ENCODE measurements around the gene AQP6.

Gene AQP6

GRCh38 chr12:49954863-49955830, 17.6 kb upstream of the AQP6 start:
- DNase-seq (ENCODE audit: extremely low spot score, insufficient read length, low read depth): no peak
- FAIRE-seq: no peak

- DNase-seq (ENCODE audit: extremely low spot score, insufficient read length, low read depth) (no peak), FAIRE-seq (no peak)
These were observed 16.7 kb upstream of the AQP6 start for GRCh38 chr12:49955899-49956662.

- no peak for DNase-seq (ENCODE audit: extremely low spot score, insufficient read length, low read depth)
- FAIRE-seq: no peak
These were observed 15.8 kb upstream of the AQP6 start for GRCh38 chr12:49956663-49957569.

- no peak for FAIRE-seq
- DNase-seq (ENCODE audit: extremely low spot score, insufficient read length, low read depth): no peak
These were observed 15.2 kb upstream of the AQP6 start for GRCh38 chr12:49957570-49957967.

GRCh38 chr12:49959685-49960473, 12.9 kb upstream of the AQP6 start:
- FAIRE-seq (no peak), DNase-seq (ENCODE audit: extremely low spot score, insufficient read length, low read depth) (no peak)

DNA sequence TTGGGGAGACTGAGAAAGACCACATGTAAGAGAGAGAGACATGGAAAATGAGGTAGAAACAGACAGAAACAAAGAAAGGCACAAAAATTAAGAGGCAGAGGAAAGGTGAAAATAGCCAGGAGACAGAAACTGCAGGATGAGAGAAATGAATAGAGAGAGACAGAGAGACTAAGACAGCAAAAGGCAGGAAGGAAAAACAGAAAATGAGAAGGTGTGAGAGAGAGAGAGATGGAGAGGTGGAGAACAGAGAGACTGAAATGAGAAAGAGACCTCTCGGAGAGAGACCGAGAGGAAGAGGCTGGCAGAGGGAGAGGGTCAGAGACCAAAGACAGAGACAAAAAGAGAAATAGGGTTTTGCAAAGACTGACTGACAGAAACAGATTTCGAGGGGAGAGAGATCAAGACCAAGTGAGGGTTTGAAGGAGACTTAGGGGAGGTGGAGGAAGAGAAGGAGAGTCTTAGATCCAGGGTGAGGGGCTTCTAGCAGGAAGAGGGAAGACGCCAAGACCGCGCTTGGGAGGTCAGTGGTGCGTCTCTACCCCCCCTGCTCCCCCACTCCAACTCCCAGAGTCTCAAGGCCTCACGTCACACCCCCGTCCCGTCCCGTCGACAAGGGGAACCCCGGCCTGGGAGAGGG, 12.2 kb upstream of the AQP6 start:
- FAIRE-seq: no peak
- no peak for DNase-seq (ENCODE audit: extremely low spot score, insufficient read length, low read depth)

GRCh38 chr12:49961111-49961922, 11.4 kb upstream of the AQP6 start, which contains the start of gene AQP5:
TSS of gene AQP5 (plus strand) at chr12:49961872. CDS start at chr12:49962018, 146 bp downstream.
- FAIRE-seq (no peak), DNase-seq (ENCODE audit: extremely low spot score, insufficient read length, low read depth) (no peak)

GRCh38 chr12:49961993-49962764, 10.6 kb upstream of the AQP6 start:
- no peak for DNase-seq (ENCODE audit: extremely low spot score, insufficient read length, low read depth)
- FAIRE-seq: no peak

- no peak for DNase-seq (ENCODE audit: extremely low spot score, insufficient read length, low read depth)
- no peak for FAIRE-seq
These were observed 9.6 kb upstream of the AQP6 start for GRCh38 chr12:49962861-49963765.

DNA sequence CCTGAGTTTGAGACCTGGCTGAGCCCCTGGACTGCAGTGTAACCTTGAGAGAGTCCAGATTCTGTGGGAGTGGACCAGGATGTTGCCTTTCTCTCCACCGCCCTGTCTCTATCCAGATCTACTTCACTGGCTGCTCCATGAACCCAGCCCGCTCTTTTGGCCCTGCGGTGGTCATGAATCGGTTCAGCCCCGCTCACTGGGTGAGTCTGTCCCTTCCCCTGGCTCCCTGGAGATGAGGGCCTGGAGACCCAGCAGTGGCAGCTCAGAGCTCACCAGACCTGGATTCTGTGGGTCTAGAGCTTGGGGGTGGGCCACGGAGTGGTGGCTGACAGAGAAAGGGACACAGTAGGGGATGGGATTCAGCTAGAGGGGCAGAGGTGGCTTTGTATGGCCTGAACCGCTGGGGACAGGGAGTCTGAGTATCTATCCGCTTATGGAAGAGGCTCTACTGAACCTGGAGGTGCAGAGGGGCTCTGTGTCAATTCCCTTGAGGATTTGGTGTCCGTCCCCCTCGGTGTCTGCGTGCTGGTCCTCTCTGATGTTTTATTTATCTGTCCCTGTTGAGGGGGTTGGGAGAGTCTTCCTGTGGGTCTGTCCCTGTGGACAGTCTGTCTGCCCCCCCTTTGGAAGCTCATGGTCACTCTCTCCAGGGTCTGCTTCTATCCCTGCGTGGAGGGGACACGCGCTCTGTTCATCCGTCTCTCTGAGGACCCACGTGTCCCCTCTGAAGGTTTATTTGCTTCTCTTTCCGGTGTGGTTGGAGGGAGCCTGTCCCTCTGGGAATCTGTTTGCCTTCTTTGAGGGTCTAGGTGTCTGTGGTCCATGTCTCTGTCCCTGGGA, 8.6 kb upstream of the AQP6 start:
- no peak for DNase-seq (ENCODE audit: extremely low spot score, insufficient read length, low read depth)
- no peak for FAIRE-seq

GRCh38 chr12:49964849-49965624, 7.7 kb upstream of the AQP6 start:
- no peak for FAIRE-seq
- DNase-seq (ENCODE audit: extremely low spot score, insufficient read length, low read depth): no peak

GRCh38 chr12:49965836-49966235, 6.9 kb upstream of the AQP6 start:
- no peak for DNase-seq (ENCODE audit: extremely low spot score, insufficient read length, low read depth)
- no peak for FAIRE-seq

GRCh38 chr12:49966511-49967041, 6.2 kb upstream of the AQP6 start:
- no peak for FAIRE-seq
- DNase-seq (ENCODE audit: extremely low spot score, insufficient read length, low read depth): no peak

- peak; percentile 81 for DNase-seq (ENCODE audit: extremely low spot score, insufficient read length, low read depth)
- FAIRE-seq: peak; percentile 87
These were observed 5.5 kb upstream of the AQP6 start for GRCh38 chr12:49967042-49967776.
